ENCODE data around the gene BDKRB2. TPM values are rescaled to one million over a fixed set of nuclear protein-coding genes. Genes with fewer than 3 reads are reported as not detected.

BDKRB2 gene
- polyA plus RNA-seq, 1 donor from 2014 or later: not detected

- Histone ChIP-seq H2AFZ (ENCODE audit: low read depth, low read length) (no peak overlapping the region), H4K20me1 (ENCODE audit: insufficient read depth) (no peaks in the 10 kb centered on the region), H3K36me3 (ENCODE audit: insufficient read depth, low read length) (no peaks in the 10 kb centered on the region), H3K9me3 (ENCODE audit: low read length) (no peaks in the 10 kb centered on the region), H3K27me3 (ENCODE audit: insufficient read depth, low read depth, low read length) (no peaks in the 10 kb centered on the region), H3K27ac (ENCODE audit: low read length) (no peak overlapping the region), H3K4me3 (ENCODE audit: low read length) (no peak overlapping the region), H3K9me2 (ENCODE audit: insufficient read depth, low read length) (no peaks in the 10 kb centered on the region), H3K9ac (ENCODE audit: low read length) (no peak overlapping the region), H3K4me2 (ENCODE audit: low read length) (no peak overlapping the region), H3K79me2 (replicated peaks; ENCODE audit: insufficient read depth, low read length) (no peaks in the 10 kb centered on the region), H3F3A (ENCODE audit: insufficient read depth, low read length, poor library complexity, severe bottlenecking) (no peaks in the 10 kb centered on the region)
- TF ChIP-seq CTCF (IDR thresholded peaks at IDR 0.05; ENCODE audit: poor library complexity, severe bottlenecking): no peak
- no peak for TF ChIP-seq EZH2 (IDR thresholded peaks at IDR 0.05; ENCODE audit: borderline replicate concordance, insufficient read depth, low read length, poor library complexity, severe bottlenecking)
- no peak for TF ChIP-seq REST (IDR thresholded peaks at IDR 0.05; ENCODE audit: borderline replicate concordance)
- TF ChIP-seq RAD21 (conservative IDR thresholded peaks at IDR 0.05): no peak
- TF ChIP-seq EP300 (conservative IDR thresholded peaks at IDR 0.05; ENCODE audit: poor library complexity, severe bottlenecking): no peak
- no peak for TF ChIP-seq POLR2AphosphoS5 (IDR thresholded peaks at IDR 0.05)
- TF ChIP-seq SMC3 (conservative IDR thresholded peaks at IDR 0.05; ENCODE audit: poor library complexity): no peak
- no peak for TF ChIP-seq TAF1 (IDR thresholded peaks at IDR 0.05; ENCODE audit: low read depth)
- TF ChIP-seq MXI1 (conservative IDR thresholded peaks at IDR 0.05; ENCODE audit: poor library complexity, severe bottlenecking): no peak
Observed at GRCh38 chr14:96216627-96217026, 12.0 kb downstream of the BDKRB2 start.

- no peaks in the 10 kb centered on the region for H4K20me1 ChIP-seq (ENCODE audit: insufficient read depth)
- no peak overlapping the region for H3K4me2 ChIP-seq (ENCODE audit: low read length)
- H3K9me2 ChIP-seq (ENCODE audit: insufficient read depth, low read length): no peaks in the 10 kb centered on the region
- H2AFZ ChIP-seq (ENCODE audit: low read depth, low read length): no peak overlapping the region
- H3K9ac ChIP-seq (ENCODE audit: low read length): no peak overlapping the region
- no peaks in the 10 kb centered on the region for H3K27me3 ChIP-seq (ENCODE audit: insufficient read depth, low read depth, low read length)
- H3K36me3 ChIP-seq (ENCODE audit: insufficient read depth, low read length): no peaks in the 10 kb centered on the region
- H3K9me3 ChIP-seq (ENCODE audit: low read length): no peaks in the 10 kb centered on the region
- no peak for TF ChIP-seq REST (IDR thresholded peaks at IDR 0.05; ENCODE audit: borderline replicate concordance)
- TF ChIP-seq CTCF (IDR thresholded peaks at IDR 0.05; ENCODE audit: poor library complexity, severe bottlenecking): no peak
- no peak for TF ChIP-seq EZH2 (IDR thresholded peaks at IDR 0.05; ENCODE audit: borderline replicate concordance, insufficient read depth, low read length, poor library complexity, severe bottlenecking)
- TF ChIP-seq TAF1 (IDR thresholded peaks at IDR 0.05; ENCODE audit: low read depth): no peak
- no peak for TF ChIP-seq SMC3 (conservative IDR thresholded peaks at IDR 0.05; ENCODE audit: poor library complexity)
- no peak for TF ChIP-seq POLR2AphosphoS5 (IDR thresholded peaks at IDR 0.05)
- no peak for TF ChIP-seq RAD21 (conservative IDR thresholded peaks at IDR 0.05)
- no peak for TF ChIP-seq EP300 (conservative IDR thresholded peaks at IDR 0.05; ENCODE audit: poor library complexity, severe bottlenecking)
- no peak for TF ChIP-seq MXI1 (conservative IDR thresholded peaks at IDR 0.05; ENCODE audit: poor library complexity, severe bottlenecking)
- no peaks in the 10 kb centered on the region for H3F3A ChIP-seq (ENCODE audit: insufficient read depth, low read length, poor library complexity, severe bottlenecking)
- H3K79me2 ChIP-seq (replicated peaks; ENCODE audit: insufficient read depth, low read length): no peaks in the 10 kb centered on the region
- no peak overlapping the region for H3K27ac ChIP-seq (ENCODE audit: low read length)
- no peak overlapping the region for H3K4me3 ChIP-seq (ENCODE audit: low read length)
Observed at GRCh38 chr14:96217376-96217913, 12.8 kb downstream of the BDKRB2 start.
